ENCODE results near the gene FBRSL1. TPM values are rescaled to one million over a fixed set of nuclear protein-coding genes. Genes with fewer than 3 reads are reported as not detected.

Gene FBRSL1
- total and polyA plus RNA-seq, 9 of the 15 experiments (the other 6 are each of a cell fraction or from before 2014, with no cell fraction given), result 0.24 to 129 (median 7.3) TPM

DNA sequence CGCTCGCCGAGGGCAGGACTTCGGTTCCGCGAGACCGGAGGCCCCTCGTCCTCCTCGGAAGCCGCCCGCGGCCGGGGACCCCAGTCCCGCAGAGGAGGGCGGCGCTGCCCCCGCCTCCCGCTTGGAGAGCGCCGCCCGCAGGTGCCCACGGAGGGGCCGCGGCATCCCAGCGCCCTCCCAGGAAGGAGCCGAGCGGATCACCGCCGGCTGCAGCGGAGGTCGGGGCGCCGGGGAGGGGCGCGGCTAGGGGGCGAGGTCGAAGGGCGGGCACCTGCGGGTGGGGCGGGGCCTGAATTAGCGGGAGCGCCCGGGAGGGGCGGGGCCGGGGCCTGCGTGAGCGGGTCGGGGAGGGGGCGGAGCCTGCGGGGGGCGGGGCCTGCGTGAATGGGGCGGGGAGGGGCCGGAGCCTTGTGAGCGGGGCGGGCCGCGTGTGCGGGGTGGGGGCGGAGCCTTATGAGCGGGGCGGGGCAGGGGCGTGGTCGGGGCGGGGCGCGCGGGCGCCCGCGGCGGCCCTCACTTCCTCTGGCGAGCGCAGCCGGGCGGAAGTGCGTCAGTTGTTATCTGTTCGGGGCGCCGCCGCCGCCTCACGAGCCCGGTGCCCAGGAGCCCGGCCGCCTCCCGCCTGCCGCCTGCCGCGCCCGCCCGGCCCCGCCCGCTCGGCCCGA is at the start of gene FBRSL1 (continued):
- TF ChIP-seq, protein P1, sequence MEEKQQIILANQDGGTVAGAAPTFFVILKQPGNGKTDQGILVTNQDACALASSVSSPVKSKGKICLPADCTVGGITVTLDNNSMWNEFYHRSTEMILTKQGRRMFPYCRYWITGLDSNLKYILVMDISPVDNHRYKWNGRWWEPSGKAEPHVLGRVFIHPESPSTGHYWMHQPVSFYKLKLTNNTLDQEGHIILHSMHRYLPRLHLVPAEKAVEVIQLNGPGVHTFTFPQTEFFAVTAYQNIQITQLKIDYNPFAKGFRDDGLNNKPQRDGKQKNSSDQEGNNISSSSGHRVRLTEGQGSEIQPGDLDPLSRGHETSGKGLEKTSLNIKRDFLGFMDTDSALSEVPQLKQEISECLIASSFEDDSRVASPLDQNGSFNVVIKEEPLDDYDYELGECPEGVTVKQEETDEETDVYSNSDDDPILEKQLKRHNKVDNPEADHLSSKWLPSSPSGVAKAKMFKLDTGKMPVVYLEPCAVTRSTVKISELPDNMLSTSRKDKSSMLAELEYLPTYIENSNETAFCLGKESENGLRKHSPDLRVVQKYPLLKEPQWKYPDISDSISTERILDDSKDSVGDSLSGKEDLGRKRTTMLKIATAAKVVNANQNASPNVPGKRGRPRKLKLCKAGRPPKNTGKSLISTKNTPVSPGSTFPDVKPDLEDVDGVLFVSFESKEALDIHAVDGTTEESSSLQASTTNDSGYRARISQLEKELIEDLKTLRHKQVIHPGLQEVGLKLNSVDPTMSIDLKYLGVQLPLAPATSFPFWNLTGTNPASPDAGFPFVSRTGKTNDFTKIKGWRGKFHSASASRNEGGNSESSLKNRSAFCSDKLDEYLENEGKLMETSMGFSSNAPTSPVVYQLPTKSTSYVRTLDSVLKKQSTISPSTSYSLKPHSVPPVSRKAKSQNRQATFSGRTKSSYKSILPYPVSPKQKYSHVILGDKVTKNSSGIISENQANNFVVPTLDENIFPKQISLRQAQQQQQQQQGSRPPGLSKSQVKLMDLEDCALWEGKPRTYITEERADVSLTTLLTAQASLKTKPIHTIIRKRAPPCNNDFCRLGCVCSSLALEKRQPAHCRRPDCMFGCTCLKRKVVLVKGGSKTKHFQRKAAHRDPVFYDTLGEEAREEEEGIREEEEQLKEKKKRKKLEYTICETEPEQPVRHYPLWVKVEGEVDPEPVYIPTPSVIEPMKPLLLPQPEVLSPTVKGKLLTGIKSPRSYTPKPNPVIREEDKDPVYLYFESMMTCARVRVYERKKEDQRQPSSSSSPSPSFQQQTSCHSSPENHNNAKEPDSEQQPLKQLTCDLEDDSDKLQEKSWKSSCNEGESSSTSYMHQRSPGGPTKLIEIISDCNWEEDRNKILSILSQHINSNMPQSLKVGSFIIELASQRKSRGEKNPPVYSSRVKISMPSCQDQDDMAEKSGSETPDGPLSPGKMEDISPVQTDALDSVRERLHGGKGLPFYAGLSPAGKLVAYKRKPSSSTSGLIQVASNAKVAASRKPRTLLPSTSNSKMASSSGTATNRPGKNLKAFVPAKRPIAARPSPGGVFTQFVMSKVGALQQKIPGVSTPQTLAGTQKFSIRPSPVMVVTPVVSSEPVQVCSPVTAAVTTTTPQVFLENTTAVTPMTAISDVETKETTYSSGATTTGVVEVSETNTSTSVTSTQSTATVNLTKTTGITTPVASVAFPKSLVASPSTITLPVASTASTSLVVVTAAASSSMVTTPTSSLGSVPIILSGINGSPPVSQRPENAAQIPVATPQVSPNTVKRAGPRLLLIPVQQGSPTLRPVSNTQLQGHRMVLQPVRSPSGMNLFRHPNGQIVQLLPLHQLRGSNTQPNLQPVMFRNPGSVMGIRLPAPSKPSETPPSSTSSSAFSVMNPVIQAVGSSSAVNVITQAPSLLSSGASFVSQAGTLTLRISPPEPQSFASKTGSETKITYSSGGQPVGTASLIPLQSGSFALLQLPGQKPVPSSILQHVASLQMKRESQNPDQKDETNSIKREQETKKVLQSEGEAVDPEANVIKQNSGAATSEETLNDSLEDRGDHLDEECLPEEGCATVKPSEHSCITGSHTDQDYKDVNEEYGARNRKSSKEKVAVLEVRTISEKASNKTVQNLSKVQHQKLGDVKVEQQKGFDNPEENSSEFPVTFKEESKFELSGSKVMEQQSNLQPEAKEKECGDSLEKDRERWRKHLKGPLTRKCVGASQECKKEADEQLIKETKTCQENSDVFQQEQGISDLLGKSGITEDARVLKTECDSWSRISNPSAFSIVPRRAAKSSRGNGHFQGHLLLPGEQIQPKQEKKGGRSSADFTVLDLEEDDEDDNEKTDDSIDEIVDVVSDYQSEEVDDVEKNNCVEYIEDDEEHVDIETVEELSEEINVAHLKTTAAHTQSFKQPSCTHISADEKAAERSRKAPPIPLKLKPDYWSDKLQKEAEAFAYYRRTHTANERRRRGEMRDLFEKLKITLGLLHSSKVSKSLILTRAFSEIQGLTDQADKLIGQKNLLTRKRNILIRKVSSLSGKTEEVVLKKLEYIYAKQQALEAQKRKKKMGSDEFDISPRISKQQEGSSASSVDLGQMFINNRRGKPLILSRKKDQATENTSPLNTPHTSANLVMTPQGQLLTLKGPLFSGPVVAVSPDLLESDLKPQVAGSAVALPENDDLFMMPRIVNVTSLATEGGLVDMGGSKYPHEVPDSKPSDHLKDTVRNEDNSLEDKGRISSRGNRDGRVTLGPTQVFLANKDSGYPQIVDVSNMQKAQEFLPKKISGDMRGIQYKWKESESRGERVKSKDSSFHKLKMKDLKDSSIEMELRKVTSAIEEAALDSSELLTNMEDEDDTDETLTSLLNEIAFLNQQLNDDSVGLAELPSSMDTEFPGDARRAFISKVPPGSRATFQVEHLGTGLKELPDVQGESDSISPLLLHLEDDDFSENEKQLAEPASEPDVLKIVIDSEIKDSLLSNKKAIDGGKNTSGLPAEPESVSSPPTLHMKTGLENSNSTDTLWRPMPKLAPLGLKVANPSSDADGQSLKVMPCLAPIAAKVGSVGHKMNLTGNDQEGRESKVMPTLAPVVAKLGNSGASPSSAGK (IDR thresholded peaks at IDR 0.05), result no peak
- TF ChIP-seq CHD1 (IDR thresholded peaks at IDR 0.05; ENCODE audit: low read length) (no peak), ETV1 (tag; conservative IDR thresholded peaks at IDR 0.05; ENCODE audit: low read depth) (no peak), TEAD1 (CRISPR knock-in tag; IDR thresholded peaks at IDR 0.05) (no peak), POLR3A (IDR thresholded peaks at IDR 0.05; ENCODE audit: borderline replicate concordance, extremely low read depth, insufficient read depth, insufficient read length) (no peak), RBFOX2 (IDR thresholded peaks at IDR 0.05; ENCODE audit: low read depth, low read length) (peak; percentile 48; the same call in 1 of the 2 replicates), SAFB (IDR thresholded peaks at IDR 0.05; ENCODE audit: borderline replicate concordance, low read depth, low read length) (no peak), HBP1 (CRISPR knock-in tag; IDR thresholded peaks at IDR 0.05) (no peak), MIER1 (IDR thresholded peaks at IDR 0.05; ENCODE audit: low read depth) (no peak), KLF16 (IDR thresholded peaks at IDR 0.05) (no peak), TGIF2 (CRISPR knock-in tag; IDR thresholded peaks at IDR 0.05) (no peak), BDP1 (IDR thresholded peaks at IDR 0.05; ENCODE audit: insufficient read depth, insufficient read length) (no peak)
- TF ChIP-seq, protein P2, sequence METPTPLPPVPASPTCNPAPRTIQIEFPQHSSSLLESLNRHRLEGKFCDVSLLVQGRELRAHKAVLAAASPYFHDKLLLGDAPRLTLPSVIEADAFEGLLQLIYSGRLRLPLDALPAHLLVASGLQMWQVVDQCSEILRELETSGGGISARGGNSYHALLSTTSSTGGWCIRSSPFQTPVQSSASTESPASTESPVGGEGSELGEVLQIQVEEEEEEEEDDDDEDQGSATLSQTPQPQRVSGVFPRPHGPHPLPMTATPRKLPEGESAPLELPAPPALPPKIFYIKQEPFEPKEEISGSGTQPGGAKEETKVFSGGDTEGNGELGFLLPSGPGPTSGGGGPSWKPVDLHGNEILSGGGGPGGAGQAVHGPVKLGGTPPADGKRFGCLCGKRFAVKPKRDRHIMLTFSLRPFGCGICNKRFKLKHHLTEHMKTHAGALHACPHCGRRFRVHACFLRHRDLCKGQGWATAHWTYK (CRISPR knock-in tag; IDR thresholded peaks at IDR 0.05), result no peak
